CD4-positive, alpha-beta T cell treated with Interleukin-4 for 1 hour (primary cell): ENCODE measurements around the gene GPANK1.

ENCODE experiments used
- DNase-seq, 2 donors: peaks; one replicate each; pipeline ENCODE4 v3.0.0-alpha.2; 2020 to 2022

Gene GPANK1

GRCh38 chr6:31636698-31637596 lies 27.9 kb downstream of the GPANK1 start:
- DNase-seq, result no peak

- no peak for DNase-seq
Observed at GRCh38 chr6:31634969-31635575, 29.7 kb downstream of the GPANK1 start.

- no peak for DNase-seq
Observed at GRCh38 chr6:31634131-31634530, 30.7 kb downstream of the GPANK1 start.

GRCh38 chr6:31633447-31633846 lies 31.4 kb downstream of the GPANK1 start:
- DNase-seq, result no peak

GRCh38 chr6:31632279-31632946 lies 32.4 kb downstream of the GPANK1 start:
- DNase-seq, result no peak

- no peak for DNase-seq
Observed at GRCh38 chr6:31631681-31632278, 33.0 kb downstream of the GPANK1 start.

- no peak for DNase-seq
Observed at GRCh38 chr6:31631209-31631608, 33.6 kb downstream of the GPANK1 start.

- no peak for DNase-seq
Observed at GRCh38 chr6:31630177-31630934, 34.4 kb downstream of the GPANK1 start.

GRCh38 chr6:31629014-31629413 lies 35.8 kb downstream of the GPANK1 start:
- DNase-seq, result no peak

- DNase-seq, result no peak
Observed at GRCh38 chr6:31627690-31628287, 37.0 kb downstream of the GPANK1 start.

GRCh38 chr6:31626952-31627351 lies 37.8 kb downstream of the GPANK1 start:
- no peak for DNase-seq

GRCh38 chr6:31624070-31624469 lies 40.7 kb downstream of the GPANK1 start:
- no peak for DNase-seq

- DNase-seq, result no peak
Observed at GRCh38 chr6:31622684-31623091, 42.1 kb downstream of the GPANK1 start.

GRCh38 chr6:31621991-31622390 lies 42.8 kb downstream of the GPANK1 start:
- no peak for DNase-seq

GRCh38 chr6:31621320-31621939 lies 43.4 kb downstream of the GPANK1 start:
- no peak for DNase-seq

- DNase-seq, result no peak
Observed at GRCh38 chr6:31620586-31621319, 44.0 kb downstream of the GPANK1 start, which contains the start of gene PRRC2A. TSS of gene PRRC2A (plus strand) at chr6:31620715. CDS start at chr6:31622790, 2,075 bp downstream.

GRCh38 chr6:31619805-31620585 lies 44.8 kb downstream of the GPANK1 start:
- peak; percentile 98 to 99 for DNase-seq

GRCh38 chr6:31617010-31617409 lies 47.8 kb downstream of the GPANK1 start:
- no peak for DNase-seq

- peak in 1 of 2 donors; percentile 25 for DNase-seq
Observed at GRCh38 chr6:31615748-31616147, 49.0 kb downstream of the GPANK1 start.
